ENCODE data around the gene BID. TPM values are rescaled to one million over a fixed set of nuclear protein-coding genes. Genes with fewer than 3 reads are reported as not detected.

Gene BID
- total and polyA plus RNA-seq, 2 donors from 2014 or later: 10.6 to 12.5 TPM

DNA sequence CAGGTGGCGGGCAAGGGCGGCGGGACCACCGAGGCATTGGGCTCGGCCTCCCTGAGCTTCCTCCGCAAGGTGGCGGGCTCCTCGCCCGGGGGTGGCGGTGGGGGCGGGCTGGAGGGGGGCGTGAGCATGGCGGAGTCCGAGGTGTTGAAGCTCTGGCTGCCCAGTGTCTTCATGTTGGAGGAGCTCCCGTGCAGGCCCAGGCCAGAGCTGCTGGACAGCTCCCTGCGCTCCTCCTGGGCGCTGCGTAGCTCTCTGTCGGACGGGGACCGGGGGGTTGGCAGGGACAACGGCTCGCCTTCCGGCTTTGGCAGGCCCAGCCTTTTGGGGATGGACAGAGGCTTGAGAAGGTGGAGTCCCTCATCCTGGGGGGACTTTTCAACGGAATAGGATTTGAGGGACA lies 43.9 kb upstream of the BID start:
- Histone ChIP-seq H3K36me3 (ENCODE audit: control insufficient read depth in 2 of 3, insufficient read depth in 3 of 3, low read length in 3 of 3) (peaks cover 2 to 33% (median 19%) of the 10 kb centered on the region in 3 donors), H3K4me1 (ENCODE audit: control insufficient read depth in 2 of 3, insufficient read depth in 2 of 3, low read depth in 1 of 3, low read length in 3 of 3) (no peaks in the 10 kb centered on the region), H3K27me3 (ENCODE audit: control insufficient read depth, insufficient read depth, low read length) (no peaks in the 10 kb centered on the region), H3K9ac (ENCODE audit: low read length in 3 of 3) (no peak overlapping the region), H3K9me3 (ENCODE audit: control insufficient read depth in 2 of 3, insufficient read depth in 1 of 3, low read length in 3 of 3) (no peaks in the 10 kb centered on the region), H3K27ac (ENCODE audit: low read depth in 2 of 2, low read length in 2 of 2) (no peak overlapping the region), H3K4me3 (ENCODE audit: low read length in 3 of 3) (no peak overlapping the region)
- DNase-seq (peak in 2 of 5 donors; percentile 40 to 52), FAIRE-seq (no peak)
- TF ChIP-seq, protein P1, sequence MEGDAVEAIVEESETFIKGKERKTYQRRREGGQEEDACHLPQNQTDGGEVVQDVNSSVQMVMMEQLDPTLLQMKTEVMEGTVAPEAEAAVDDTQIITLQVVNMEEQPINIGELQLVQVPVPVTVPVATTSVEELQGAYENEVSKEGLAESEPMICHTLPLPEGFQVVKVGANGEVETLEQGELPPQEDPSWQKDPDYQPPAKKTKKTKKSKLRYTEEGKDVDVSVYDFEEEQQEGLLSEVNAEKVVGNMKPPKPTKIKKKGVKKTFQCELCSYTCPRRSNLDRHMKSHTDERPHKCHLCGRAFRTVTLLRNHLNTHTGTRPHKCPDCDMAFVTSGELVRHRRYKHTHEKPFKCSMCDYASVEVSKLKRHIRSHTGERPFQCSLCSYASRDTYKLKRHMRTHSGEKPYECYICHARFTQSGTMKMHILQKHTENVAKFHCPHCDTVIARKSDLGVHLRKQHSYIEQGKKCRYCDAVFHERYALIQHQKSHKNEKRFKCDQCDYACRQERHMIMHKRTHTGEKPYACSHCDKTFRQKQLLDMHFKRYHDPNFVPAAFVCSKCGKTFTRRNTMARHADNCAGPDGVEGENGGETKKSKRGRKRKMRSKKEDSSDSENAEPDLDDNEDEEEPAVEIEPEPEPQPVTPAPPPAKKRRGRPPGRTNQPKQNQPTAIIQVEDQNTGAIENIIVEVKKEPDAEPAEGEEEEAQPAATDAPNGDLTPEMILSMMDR (IDR thresholded peaks at IDR 0.05; ENCODE audit: borderline replicate concordance, extremely low read depth, insufficient read depth): no peak
- intact Hi-C loops (cut with DNase I): no loop called here

GRCh38 chr22:17817511-17818065 lies 43.3 kb upstream of the BID start:
- Histone ChIP-seq H3K4me3 (ENCODE audit: low read length in 3 of 3) (no peak overlapping the region), H3K9me3 (ENCODE audit: control insufficient read depth in 2 of 3, insufficient read depth in 1 of 3, low read length in 3 of 3) (no peaks in the 10 kb centered on the region), H3K27ac (ENCODE audit: low read depth in 2 of 2, low read length in 2 of 2) (no peak overlapping the region), H3K36me3 (ENCODE audit: control insufficient read depth in 2 of 3, insufficient read depth in 3 of 3, low read length in 3 of 3) (peaks cover 2 to 31% (median 22%) of the 10 kb centered on the region in 3 donors), H3K4me1 (ENCODE audit: control insufficient read depth in 2 of 3, insufficient read depth in 2 of 3, low read depth in 1 of 3, low read length in 3 of 3) (no peaks in the 10 kb centered on the region), H3K9ac (ENCODE audit: low read length in 3 of 3) (no peak overlapping the region), H3K27me3 (ENCODE audit: control insufficient read depth, insufficient read depth, low read length) (no peaks in the 10 kb centered on the region)
- intact Hi-C loops (cut with DNase I): no loop called here
- DNase-seq (no peak), FAIRE-seq (no peak)
- TF ChIP-seq, protein P1 (IDR thresholded peaks at IDR 0.05; ENCODE audit: borderline replicate concordance, extremely low read depth, insufficient read depth): no peak

GRCh38 chr22:17817079-17817478 lies 42.8 kb upstream of the BID start:
- peaks cover 2 to 31% (median 24%) of the 10 kb centered on the region in 3 donors for H3K36me3 ChIP-seq (ENCODE audit: control insufficient read depth in 2 of 3, insufficient read depth in 3 of 3, low read length in 3 of 3)
- no peak overlapping the region for H3K9ac ChIP-seq (ENCODE audit: low read length in 3 of 3)
- no peak overlapping the region for H3K4me3 ChIP-seq (ENCODE audit: low read length in 3 of 3)
- FAIRE-seq: no peak
- no peaks in the 10 kb centered on the region for H3K27me3 ChIP-seq (ENCODE audit: control insufficient read depth, insufficient read depth, low read length)
- TF ChIP-seq, protein P1 (IDR thresholded peaks at IDR 0.05; ENCODE audit: borderline replicate concordance, extremely low read depth, insufficient read depth): no peak
- H3K27ac ChIP-seq (ENCODE audit: low read depth in 2 of 2, low read length in 2 of 2): no peak overlapping the region
- no peaks in the 10 kb centered on the region for H3K9me3 ChIP-seq (ENCODE audit: control insufficient read depth in 2 of 3, insufficient read depth in 1 of 3, low read length in 3 of 3)
- H3K4me1 ChIP-seq (ENCODE audit: control insufficient read depth in 2 of 3, insufficient read depth in 2 of 3, low read depth in 1 of 3, low read length in 3 of 3): no peaks in the 10 kb centered on the region
- intact Hi-C loops (cut with DNase I): no loop called here
- DNase-seq: no peak

GRCh38 chr22:17816649-17817048 lies 42.4 kb upstream of the BID start:
- Histone ChIP-seq H3K9me3 (ENCODE audit: control insufficient read depth in 2 of 3, insufficient read depth in 1 of 3, low read length in 3 of 3) (no peaks in the 10 kb centered on the region), H3K27ac (ENCODE audit: low read depth in 2 of 2, low read length in 2 of 2) (no peak overlapping the region), H3K36me3 (ENCODE audit: control insufficient read depth in 2 of 3, insufficient read depth in 3 of 3, low read length in 3 of 3) (peaks cover 2 to 35% (median 23%) of the 10 kb centered on the region in 3 donors), H3K4me1 (ENCODE audit: control insufficient read depth in 2 of 3, insufficient read depth in 2 of 3, low read depth in 1 of 3, low read length in 3 of 3) (no peaks in the 10 kb centered on the region), H3K27me3 (ENCODE audit: control insufficient read depth, insufficient read depth, low read length) (no peaks in the 10 kb centered on the region), H3K9ac (ENCODE audit: low read length in 3 of 3) (no peak overlapping the region), H3K4me3 (ENCODE audit: low read length in 3 of 3) (no peak overlapping the region)
- intact Hi-C loops (cut with DNase I): no loop called here
- no peak for FAIRE-seq
- TF ChIP-seq, protein P1 (IDR thresholded peaks at IDR 0.05; ENCODE audit: borderline replicate concordance, extremely low read depth, insufficient read depth): no peak
- no peak for DNase-seq
